ENCODE results near the gene PLXND1. TPM values are rescaled to one million over a fixed set of nuclear protein-coding genes. Genes with fewer than 3 reads are reported as not detected.
"Not testable (repeated sequence)": the region's sequence is repeated elsewhere in the genome, so short reads cannot be mapped to it uniquely, and the experiment has no call there.

Gene PLXND1, protein sequence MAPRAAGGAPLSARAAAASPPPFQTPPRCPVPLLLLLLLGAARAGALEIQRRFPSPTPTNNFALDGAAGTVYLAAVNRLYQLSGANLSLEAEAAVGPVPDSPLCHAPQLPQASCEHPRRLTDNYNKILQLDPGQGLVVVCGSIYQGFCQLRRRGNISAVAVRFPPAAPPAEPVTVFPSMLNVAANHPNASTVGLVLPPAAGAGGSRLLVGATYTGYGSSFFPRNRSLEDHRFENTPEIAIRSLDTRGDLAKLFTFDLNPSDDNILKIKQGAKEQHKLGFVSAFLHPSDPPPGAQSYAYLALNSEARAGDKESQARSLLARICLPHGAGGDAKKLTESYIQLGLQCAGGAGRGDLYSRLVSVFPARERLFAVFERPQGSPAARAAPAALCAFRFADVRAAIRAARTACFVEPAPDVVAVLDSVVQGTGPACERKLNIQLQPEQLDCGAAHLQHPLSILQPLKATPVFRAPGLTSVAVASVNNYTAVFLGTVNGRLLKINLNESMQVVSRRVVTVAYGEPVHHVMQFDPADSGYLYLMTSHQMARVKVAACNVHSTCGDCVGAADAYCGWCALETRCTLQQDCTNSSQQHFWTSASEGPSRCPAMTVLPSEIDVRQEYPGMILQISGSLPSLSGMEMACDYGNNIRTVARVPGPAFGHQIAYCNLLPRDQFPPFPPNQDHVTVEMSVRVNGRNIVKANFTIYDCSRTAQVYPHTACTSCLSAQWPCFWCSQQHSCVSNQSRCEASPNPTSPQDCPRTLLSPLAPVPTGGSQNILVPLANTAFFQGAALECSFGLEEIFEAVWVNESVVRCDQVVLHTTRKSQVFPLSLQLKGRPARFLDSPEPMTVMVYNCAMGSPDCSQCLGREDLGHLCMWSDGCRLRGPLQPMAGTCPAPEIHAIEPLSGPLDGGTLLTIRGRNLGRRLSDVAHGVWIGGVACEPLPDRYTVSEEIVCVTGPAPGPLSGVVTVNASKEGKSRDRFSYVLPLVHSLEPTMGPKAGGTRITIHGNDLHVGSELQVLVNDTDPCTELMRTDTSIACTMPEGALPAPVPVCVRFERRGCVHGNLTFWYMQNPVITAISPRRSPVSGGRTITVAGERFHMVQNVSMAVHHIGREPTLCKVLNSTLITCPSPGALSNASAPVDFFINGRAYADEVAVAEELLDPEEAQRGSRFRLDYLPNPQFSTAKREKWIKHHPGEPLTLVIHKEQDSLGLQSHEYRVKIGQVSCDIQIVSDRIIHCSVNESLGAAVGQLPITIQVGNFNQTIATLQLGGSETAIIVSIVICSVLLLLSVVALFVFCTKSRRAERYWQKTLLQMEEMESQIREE (N-terminal part only)
- 265 TPM for total RNA-seq
- long read RNA-seq, partial matches to known transcripts: 56 of 83 reads
- long read RNA-seq, other reads (novel, unspliced or antisense): 22 of 83 reads

DNA sequence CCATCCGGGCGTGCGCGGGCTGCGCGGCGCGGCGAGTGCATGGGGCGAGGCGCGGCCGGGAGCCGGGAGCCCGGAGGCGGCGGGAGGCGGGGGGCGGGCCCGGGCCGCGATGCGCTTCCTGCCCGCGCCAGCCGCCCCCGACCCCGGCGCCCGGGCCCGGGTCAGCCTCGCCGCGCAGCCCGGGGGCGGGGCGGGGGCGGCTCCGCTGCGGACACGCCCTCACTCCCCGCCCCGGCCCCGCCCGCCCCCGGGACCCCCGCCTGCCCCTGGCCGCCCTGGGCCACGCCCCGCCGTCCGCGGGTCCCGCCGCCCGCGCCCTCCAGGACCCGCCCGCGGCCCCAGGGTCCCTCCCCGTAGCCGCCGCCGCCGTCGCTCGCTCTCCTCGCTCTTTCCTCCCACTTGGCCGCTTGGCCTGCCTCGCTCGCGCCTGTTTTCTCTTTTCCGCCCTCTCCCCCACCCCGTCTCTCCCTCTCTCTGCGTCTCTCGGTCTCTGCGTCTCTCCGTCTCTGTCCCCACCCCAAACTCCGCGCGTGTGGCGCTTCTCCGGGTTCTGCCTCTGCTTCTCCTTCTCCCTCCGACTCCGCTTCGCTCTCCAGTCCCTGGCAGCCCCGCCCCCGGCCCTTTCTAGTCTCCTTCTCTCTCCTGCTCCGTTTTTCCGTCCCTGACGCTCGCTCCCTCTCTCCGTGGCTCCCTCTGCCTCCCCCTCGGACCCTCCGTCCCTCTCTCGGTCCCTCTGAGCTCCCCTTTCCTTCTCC, at the start of gene PLXND1:
PLXND1 (minus strand) TSS at position 41 of the 755 bp plus-strand sequence; CDS start at position 4, 37 bp downstream.
- no peak for DNase-seq (ENCODE audit: low spot score)

- DNase-seq (ENCODE audit: low spot score): no peak
Measured at GRCh38 chr3:129655291-129655700, 48.8 kb upstream of the PLXND1 start.

DNA sequence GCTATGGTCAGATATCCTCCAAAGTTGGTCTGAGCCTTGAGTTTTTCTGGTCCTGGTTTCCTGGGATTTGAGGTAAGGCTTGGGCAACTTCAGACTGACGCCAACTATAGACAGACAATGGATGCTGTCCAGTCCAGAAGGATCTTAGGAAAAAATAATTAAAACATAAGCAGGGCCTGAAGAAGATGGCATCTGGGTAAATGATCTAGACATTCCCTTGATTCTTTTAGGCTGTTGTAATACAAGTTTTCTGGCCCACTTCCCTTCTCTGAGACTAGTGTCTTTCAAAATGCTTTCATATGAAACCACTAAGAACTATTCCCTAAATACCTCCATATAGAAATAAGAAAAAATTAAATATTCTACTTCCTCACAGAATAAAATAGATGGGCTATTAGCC, 47.7 kb upstream of the PLXND1 start:
- no peak for DNase-seq (ENCODE audit: low spot score)

DNA sequence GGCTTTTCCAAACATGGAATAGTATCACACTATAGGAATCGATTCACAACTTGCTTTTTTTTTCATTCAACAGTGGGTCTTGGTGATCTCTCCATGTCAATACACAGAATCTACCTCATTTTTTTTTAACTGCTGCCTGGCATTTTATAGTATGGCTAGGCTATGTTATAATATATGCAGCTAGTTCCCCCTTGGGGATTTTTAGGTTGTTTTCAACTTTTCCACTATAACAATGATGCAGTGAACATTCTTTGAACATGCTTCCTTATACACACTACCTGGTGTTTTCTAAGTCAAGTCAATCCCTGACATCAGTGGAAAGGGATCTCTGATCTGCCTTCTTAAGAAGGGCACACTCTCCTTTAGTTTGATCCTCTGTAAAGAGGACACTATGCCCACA, 46.5 kb upstream of the PLXND1 start:
- no peak for DNase-seq (ENCODE audit: low spot score)

- DNase-seq (ENCODE audit: low spot score): no peak
Measured at GRCh38 chr3:129651435-129652202, 45.1 kb upstream of the PLXND1 start.

DNA sequence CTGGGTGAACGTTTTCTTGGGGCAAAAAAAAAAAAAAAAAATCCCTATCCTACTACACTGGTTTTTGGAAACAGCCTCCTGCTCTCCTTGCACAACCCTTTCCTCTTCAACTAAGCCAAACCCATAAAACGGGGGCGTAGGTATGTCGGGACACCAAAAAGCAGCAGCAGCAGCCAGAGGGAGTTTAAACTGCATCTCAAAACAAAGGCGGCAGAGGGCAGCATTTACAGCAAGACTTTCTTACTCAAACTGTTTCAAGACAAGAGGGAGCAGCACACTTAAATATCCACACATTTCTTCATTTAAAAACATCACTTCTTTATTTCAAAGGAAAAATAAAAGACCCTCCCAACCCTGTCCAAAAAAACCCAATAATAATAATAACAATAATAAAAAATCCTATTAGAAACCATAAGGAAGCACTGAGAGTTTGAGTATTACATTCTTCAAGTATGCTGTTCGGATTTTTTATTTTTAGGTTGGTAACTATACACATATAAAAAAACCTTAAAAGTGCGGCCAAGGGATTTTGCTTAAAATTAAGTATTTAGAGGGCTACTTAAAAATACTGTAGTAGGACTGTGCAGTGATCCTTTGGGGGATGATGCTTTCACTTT, 43.9 kb upstream of the PLXND1 start:
- DNase-seq (ENCODE audit: low spot score): no peak

DNA sequence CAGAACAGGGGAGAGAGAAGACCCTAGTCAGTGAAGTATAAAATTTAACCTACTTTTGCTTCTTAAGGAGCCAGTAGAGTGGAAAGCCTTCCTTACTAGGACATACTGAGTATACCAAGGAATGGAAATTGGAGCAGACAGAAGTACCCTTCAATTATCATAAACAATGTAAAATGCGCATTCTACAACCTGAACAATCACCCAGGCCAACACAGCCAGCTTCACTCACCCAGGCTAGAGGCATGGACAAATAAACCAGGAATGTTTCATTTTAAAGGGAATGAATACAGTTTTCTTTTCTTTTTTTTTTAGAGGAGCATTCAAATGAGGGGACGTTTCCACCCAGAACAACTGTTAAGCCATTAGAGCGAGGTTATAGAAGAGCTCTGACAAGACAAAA, 41.9 kb upstream of the PLXND1 start:
- DNase-seq (ENCODE audit: low spot score): no peak

DNA sequence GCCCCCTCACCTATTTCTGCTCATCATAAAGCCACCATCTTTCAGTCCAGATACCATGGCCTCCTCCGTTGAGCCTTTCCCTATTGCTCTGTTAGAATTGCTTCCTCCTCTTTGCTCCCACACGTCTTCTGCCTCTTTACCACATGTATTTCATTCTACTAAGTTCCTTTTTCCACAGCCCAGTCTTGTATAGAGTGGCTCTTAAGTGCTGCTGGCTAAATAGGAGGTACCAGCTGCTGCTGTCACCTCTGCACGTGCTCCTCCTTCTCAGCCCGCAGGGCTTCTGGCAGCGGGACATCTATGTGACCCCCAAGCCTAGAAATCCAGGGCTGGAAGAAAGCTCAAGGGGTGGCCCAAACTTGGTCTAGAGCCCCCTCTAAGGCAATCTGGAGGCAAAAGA, 38.8 kb upstream of the PLXND1 start:
- no peak for DNase-seq (ENCODE audit: low spot score)

DNA sequence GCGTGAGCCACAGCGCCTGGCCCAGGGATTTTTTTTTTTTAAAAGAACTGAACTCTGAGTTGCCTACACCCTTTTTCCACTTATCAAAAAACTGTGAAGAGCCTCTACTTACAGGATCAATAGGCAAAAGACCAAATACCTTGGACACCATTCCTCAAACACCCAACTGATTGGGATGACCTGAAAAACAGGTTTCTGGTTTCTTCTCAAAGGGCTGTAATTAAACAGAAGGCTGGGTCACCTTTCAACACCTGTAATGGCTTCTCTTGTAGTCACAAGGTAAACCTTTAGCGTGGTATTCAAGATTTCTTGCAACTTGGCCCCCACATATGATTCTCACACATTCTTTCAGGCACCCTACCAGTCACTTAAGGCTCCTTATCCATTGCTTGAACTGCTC, 38.4 kb upstream of the PLXND1 start:
- DNase-seq (ENCODE audit: low spot score): no peak

DNA sequence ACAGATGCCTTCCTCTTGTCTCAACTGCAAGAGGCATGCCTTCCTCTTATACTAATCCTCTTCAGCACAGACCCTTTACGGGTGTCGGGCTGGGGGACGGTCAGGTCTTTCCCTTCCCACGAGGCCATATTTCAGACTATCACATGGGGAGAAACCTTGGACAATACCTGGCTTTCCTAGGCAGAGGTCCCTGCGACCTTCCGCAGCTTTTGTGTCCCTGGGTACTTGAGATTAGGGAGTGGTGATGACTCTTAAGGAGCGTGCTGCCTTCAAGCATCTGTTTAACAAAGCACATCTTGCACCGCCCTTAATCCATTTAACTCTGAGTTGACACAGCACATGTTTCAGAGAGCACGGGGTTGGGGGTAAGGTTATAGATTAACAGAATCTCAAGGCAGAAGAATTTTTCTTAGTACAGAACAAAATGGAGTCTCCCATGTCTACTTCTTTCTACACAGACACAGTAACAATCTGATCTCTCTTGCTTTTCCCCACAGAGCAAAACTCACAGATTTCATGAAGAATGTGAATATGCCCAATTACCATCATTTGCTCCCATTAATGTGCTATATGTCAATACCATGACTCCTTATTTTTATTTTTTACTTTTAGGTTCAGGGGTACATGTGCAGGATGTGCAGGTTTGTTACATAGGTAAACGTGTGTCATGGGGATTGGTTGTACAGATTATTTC, 35.2 kb upstream of the PLXND1 start:
- not testable (repeated sequence) for DNase-seq (ENCODE audit: low spot score)

- DNase-seq (ENCODE audit: low spot score): not testable (repeated sequence)
Measured at GRCh38 chr3:129640985-129641384, 34.5 kb upstream of the PLXND1 start.

DNA sequence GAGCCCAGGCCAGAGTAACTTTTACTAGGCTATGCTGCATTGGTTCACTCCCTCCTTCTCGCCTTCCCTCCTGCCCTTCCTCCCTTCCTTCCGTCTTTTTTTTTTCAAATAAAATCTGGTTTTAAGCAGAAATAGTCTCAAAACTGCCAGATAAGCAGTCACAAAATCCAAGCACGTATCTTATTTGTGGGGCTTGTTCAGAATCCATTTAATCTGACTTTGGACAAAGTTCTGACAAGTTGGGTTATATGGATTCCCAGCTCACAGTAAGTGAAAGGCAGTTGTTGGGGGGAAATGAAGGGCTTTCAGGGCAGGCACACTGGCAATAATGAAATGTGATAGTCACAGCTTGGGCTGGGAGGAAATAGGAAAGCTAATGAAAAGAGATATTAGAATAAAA, 32.0 kb upstream of the PLXND1 start:
- DNase-seq (ENCODE audit: low spot score): no peak

- DNase-seq (ENCODE audit: low spot score): no peak
Measured at GRCh38 chr3:129636082-129636481, 29.6 kb upstream of the PLXND1 start.

DNA sequence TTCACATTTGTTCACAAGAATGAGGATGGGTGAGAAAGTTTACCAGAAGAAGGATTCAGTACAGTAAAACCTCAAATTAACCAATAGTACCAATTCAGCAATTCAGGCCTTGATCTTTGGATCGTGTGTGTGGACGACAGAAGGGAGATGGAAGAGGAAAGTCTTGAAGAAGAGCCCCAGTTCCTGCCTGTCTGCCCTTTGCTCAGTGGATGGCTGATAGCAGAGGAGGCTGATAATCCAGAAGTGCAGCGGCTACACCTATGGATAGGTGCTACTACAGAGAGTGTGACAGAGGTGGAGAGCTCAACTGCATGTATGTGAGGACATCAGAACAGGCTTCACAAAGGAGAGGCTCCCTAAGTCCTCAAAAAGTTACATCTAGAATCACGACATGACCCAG, 29.2 kb upstream of the PLXND1 start:
- no peak for DNase-seq (ENCODE audit: low spot score)

GRCh38 chr3:129633751-129634481, 27.4 kb upstream of the PLXND1 start:
- DNase-seq (ENCODE audit: low spot score): no peak

DNA sequence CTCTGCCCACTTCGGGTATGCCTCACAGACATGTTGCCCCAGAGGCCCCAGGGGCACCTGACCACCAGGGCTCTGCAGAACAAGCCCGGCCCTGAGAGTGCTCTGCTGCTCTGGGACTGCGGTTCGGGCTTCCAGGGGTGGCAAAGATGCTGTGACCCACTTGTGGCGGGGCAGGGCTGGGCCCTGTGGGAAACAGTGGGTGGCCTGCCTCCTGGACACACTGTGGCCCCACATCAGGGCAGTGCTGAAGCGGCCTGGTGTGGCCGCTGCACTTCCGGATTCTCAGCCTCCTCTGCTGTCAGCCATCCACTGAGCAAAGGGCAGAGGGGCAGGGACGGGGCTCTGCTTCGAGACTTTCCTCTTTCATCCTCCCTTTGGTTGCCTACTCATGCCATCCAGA, 26.5 kb upstream of the PLXND1 start:
- DNase-seq (ENCODE audit: low spot score): no peak

DNA sequence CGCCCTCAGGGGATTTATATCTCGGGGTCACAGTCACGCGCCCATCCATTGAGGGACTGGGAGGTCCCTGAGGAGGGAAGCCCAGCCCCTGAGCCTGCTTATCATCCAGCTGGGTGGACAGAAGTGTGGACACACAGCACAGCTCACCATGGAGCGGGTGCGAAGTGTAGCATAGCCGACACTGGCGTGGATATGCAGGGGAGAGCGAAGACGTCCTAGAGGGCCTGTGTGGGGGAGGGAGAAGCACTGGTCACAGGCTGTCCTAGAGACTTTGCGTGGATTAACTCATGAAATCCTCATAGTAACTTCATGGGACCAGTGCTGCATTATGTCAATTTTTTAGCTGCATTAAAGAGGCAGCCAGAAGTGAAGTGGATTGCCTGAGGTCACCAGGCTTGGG, 26.1 kb upstream of the PLXND1 start:
- no peak for DNase-seq (ENCODE audit: low spot score)

GRCh38 chr3:129632056-129632455, 25.6 kb upstream of the PLXND1 start:
- no peak for DNase-seq (ENCODE audit: low spot score)

All from mesenteric fat pad (tissue), 1 donor.